KOPT-K1 (cell line): ENCODE results near the gene TPGS1.

Experiments
- H3K27ac ChIP-seq: fragments of 200-600 bp; sonication (generic); 2 replicates; pipeline ENCODE4 v1.5.1; 2016; ENCODE audit warnings: antibody characterized with exemption, mild to moderate bottlenecking, low read depth, low read length; ENCODE audit not compliant: poor library complexity, severe bottlenecking
- H3K36me3 ChIP-seq: fragments of 200-600 bp; sonication (generic); 2 replicates; pipeline ENCODE4 v1.5.1; 2017; ENCODE audit warnings: antibody characterized with exemption, mild to moderate bottlenecking, low read length, moderate library complexity; ENCODE audit not compliant: insufficient read depth
- H3K9me3 ChIP-seq: fragments of 200-600 bp; sonication (generic); 2 replicates; pipeline ENCODE4 v1.5.1; 2017; ENCODE audit warnings: antibody characterized with exemption, low read length, mild to moderate bottlenecking; ENCODE audit not compliant: insufficient read depth, poor library complexity, severe bottlenecking

TPGS1 gene

GRCh38 chr19:534088-534487 is 26.8 kb downstream of the TPGS1 start:
- Histone ChIP-seq H3K36me3 (peaks cover 30% of the 10 kb centered on the region; the same call in 1 of the 2 replicates), H3K27ac (no peak overlapping the region), H3K9me3 (no peaks in the 10 kb centered on the region)

GRCh38 chr19:535017-535835 is 27.9 kb downstream of the TPGS1 start:
- peaks cover 35% of the 10 kb centered on the region; the same call in 1 of the 2 replicates for H3K36me3 ChIP-seq
- H3K9me3 ChIP-seq: no peaks in the 10 kb centered on the region
- H3K27ac ChIP-seq: no peak overlapping the region

DNA sequence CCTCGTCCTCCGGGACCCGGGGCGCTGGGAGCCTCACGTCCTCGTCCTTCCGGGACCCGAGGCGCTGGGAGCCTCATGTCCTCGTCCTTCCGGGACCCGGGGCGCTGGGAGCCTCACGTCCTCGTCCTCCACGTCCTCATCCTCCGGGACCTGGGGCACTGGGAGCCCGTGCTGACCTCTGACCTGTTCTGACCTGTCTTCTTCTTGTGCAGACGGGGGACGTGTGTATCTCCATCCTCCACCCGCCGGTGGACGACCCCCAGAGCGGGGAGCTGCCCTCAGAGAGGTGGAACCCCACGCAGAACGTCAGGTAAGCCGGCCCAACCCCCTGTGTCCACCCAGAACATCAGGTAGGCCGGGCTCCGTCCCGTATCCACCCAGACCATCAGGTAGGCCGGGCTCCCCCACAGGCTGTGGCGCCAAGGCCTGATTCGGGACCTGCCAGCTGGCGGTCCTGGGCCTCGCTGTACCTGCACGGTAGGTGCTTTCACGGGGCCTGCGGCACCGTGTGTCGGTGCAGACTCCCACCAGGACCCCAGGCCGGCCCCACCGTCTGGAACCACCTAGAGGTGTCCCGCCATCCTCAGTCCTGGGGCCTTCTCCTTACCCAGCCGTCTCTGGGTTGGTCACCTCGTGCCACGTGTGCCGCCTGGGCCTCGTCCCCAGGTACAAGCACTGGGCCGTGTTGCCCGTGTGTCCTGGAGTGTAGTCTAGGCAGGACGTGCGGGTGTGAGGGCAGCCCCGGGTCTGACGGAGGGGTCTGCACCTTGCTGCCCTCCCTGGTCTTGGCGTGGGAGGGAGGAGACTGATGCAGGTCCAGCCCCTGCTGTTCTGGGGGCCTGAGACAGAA is 29.0 kb downstream of the TPGS1 start:
- Histone ChIP-seq H3K36me3 (peaks cover 40% of the 10 kb centered on the region; the same call in 1 of the 2 replicates), H3K9me3 (no peaks in the 10 kb centered on the region), H3K27ac (no peak overlapping the region)

DNA sequence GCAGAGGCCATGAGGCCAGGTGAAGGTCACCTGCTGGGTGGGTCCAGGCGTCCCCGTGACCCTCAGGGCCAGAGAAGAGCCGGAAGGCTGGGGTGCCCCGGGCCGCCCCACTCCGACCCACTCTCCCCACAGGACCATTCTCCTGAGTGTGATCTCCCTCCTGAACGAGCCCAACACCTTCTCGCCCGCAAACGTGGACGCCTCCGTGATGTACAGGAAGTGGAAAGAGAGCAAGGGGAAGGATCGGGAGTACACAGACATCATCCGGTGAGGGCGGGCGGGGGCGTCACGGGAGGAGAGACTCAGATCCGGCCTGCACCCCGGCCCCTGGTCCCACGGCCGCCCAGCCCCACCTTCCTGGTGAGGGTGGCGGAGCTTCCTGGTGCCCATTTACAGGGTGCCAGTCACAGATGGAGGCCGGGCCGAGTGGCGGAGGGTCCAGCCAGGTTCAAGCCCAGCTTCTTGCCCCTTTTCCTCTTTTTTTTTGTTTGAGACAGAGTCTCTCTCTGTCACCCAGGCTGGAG is 29.6 kb downstream of the TPGS1 start:
- no peaks in the 10 kb centered on the region for H3K9me3 ChIP-seq
- H3K27ac ChIP-seq: no peak overlapping the region
- peaks cover 47% of the 10 kb centered on the region; the same call in 1 of the 2 replicates for H3K36me3 ChIP-seq

DNA sequence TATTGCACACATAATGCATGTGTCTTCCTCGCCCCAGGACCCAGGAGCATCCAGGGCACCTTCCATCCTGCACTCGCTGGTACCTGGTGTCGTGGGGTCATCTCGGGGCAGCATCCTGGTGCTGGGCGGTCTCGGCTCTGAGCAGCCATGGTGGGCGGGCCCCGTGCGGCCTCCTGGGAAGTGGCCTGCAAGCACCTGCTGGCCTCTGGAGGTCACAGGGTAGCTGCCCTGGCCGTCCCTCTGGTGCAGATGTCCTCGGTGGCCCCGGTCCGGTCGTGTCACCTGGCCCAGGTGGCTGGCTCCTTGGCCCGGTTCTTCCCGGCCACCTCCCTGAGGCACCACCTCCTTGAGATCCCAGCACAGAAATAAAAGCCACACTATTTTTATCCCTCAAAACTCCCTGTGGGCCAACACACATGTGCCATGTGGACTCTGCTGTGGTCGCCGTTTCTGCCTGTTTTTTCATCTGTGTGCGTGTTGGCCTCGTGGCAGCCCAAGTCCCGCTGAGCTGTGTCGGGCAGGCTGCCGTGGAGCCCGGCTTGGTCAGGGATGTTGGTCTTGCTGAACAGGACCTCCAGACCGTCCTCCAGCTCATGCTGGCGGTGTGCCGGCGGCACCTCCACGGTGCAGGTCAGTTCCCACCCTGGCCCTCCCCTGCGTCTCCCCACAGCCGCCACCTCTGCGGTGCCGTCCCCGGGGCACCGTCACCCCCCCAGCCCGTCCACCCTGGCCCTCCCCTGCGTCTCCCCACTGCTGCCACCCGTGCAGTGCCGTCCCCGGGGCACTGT is 31.5 kb downstream of the TPGS1 start:
- Histone ChIP-seq H3K36me3 (peaks cover 60% of the 10 kb centered on the region; the same call in 1 of the 2 replicates), H3K9me3 (no peaks in the 10 kb centered on the region), H3K27ac (no peak overlapping the region)

GRCh38 chr19:539429-540030 is 32.2 kb downstream of the TPGS1 start:
- peaks cover 60% of the 10 kb centered on the region; the same call in 1 of the 2 replicates for H3K36me3 ChIP-seq
- H3K27ac ChIP-seq: no peak overlapping the region

DNA sequence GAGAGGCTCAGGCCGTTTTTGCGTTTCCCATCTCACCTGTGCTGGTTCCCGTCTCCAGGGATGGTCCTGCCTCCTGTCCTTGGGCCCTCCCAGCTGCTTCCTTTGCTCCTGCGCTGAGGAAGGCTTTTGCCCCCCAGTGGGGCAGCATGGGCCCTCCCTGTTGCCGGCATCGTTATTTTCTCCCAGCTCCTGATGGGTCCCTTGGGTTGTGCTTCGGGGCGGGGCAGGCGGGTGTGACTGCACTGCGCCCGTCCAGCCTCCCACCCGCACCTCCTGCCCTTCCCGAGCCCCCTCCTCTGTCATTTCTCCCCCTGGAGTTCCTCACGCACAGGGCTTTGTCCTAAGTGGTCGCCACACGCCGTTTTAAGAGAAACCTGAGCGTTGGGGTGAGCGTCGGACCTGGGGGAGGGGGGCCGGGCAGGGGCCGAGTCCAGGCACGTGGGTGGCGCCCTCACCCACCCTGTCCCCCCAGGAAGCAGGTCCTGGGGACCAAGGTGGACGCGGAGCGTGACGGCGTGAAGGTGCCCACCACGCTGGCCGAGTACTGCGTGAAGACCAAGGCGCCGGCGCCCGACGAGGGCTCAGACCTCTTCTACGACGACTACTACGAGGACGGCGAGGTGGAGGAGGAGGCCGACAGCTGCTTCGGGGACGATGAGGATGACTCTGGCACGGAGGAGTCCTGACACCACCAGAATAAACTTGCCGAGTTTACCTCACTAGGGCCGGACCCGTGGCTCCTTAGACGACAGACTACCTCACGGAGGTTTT is 33.8 kb downstream of the TPGS1 start:
- Histone ChIP-seq H3K36me3 (peaks cover 56% of the 10 kb centered on the region; the same call in 1 of the 2 replicates), H3K9me3 (no peaks in the 10 kb centered on the region), H3K27ac (no peak overlapping the region)

More at GRCh38 chr19:539429-540030, 32.2 kb downstream of the TPGS1 start:
- H3K9me3 ChIP-seq: no peaks in the 10 kb centered on the region

DNA sequence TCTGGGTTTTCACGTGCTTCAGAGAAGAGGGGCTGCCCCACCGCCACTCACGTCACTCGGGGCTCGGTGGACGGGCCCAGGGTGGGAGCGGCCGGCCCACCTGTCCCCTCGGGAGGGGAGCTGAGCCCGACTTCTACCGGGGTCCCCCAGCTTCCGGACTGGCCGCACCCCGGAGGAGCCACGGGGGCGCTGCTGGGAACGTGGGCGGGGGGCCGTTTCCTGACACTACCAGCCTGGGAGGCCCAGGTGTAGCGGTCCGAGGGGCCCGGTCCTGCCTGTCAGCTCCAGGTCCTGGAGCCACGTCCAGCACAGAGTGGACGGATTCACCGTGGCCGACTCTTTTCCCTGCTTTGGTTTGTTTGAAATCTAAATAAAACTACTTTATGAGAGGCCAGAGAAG is 34.4 kb downstream of the TPGS1 start:
- H3K36me3 ChIP-seq: peaks cover 50% of the 10 kb centered on the region; the same call in 1 of the 2 replicates
- H3K27ac ChIP-seq: no peak overlapping the region
- no peaks in the 10 kb centered on the region for H3K9me3 ChIP-seq

- peaks cover 45% of the 10 kb centered on the region; the same call in 1 of the 2 replicates for H3K36me3 ChIP-seq
- no peaks in the 10 kb centered on the region for H3K9me3 ChIP-seq
- no peak overlapping the region for H3K27ac ChIP-seq
Measured at GRCh38 chr19:542173-542866, 35.0 kb downstream of the TPGS1 start.

DNA sequence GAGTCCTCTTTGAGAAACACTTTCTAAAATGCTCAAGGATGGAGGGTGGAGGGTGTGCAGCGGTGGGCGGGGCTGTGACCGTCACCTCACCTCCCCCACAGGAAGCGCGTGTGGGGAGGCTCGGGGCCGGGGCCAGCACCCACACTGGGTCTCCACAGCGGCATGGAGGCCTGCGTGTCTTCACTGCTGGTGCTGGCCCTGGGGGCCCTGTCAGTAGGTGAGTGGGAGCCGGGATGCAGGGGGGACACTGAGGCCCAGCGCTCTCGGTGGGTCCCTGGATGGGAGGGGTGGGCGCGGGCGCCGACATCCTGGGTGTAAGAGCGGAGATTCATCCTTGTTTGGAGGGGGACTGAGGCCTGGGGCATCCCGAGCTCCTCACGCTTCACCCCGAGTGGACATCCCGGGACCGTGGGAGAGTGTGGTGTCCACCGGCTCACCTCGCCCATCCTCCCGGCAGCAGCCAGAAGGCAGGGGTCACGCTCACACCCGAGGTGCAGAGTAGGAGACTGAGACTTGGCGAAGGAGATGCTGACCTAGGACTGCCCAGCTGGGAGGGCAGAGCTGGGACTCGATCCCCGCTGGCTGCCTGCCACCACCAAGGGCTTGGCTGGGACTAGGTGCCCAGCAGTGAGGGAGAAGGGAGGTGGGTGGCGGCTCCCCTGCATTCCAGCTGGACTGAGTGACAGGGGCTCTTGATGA is 36.8 kb downstream of the TPGS1 start, which contains the start of gene GZMM:
Gene GZMM, plus strand, starts transcription at position 144 of the 699 bp plus-strand sequence. Its CDS starts 19 bp downstream, at position 163.
- peak within 1 kb of the TSS; percentile 13 for H3K27ac ChIP-seq
- H3K9me3 ChIP-seq: no peaks in the 10 kb centered on the region
- peaks cover 31% of the 10 kb centered on the region; the same call in 1 of the 2 replicates for H3K36me3 ChIP-seq

DNA sequence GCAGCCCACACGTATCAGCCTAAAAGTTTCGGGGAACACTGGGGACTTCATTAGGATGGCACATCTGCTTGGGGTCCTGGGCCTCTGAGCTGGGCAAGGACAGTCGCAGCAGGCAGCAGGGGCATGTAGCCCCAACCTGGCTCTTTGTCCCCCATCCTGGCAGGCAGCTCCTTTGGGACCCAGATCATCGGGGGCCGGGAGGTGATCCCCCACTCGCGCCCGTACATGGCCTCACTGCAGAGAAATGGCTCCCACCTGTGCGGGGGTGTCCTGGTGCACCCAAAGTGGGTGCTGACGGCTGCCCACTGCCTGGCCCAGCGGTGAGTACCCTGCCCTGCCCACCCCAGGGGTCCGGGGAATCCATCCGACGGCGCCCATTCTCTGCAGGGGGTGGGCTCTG is 39.8 kb downstream of the TPGS1 start:
- peaks cover 12% of the 10 kb centered on the region; the same call in 1 of the 2 replicates for H3K36me3 ChIP-seq
- H3K9me3 ChIP-seq: no peaks in the 10 kb centered on the region
- H3K27ac ChIP-seq: no peak overlapping the region

- H3K36me3 ChIP-seq: 0 out of 2 replicates have a peak, but pooled peaks cover 2% of the 10 kb centered on the region
- no peaks in the 10 kb centered on the region for H3K9me3 ChIP-seq
- no peak overlapping the region for H3K27ac ChIP-seq
Measured at GRCh38 chr19:547836-548720, 40.8 kb downstream of the TPGS1 start.
